ENCODE results near the gene C1QTNF3. TPM values are rescaled to one million over a fixed set of nuclear protein-coding genes. Genes with fewer than 3 reads are reported as not detected.

The C1QTNF3 gene
- total RNA-seq, 1 experiment from 2014 or later = 1.6 TPM

GRCh38 chr5:33984671-33985124 is 58.3 kb downstream of the C1QTNF3 start, which contains the start of gene SLC45A2:
TSS of gene SLC45A2 (minus strand) at chr5:33984693. CDS start at chr5:33984583, 110 bp downstream.
- peaks cover 6% of the 10 kb centered on the region for H3K36me3 ChIP-seq (ENCODE audit: insufficient read depth, low read length, poor library complexity, severe bottlenecking)
- POLR2A ChIA-PET (ENCODE audit: low non-redundant PET) = no interaction called here
- no peak within 1 kb of the TSS for H3K27ac ChIP-seq (ENCODE audit: low read depth, low read length, poor library complexity, severe bottlenecking)
- CTCF ChIA-PET = no interaction called here
- no peaks in the 10 kb centered on the region for H3K27me3 ChIP-seq (replicated peaks; ENCODE audit: insufficient read depth, low read depth, low read length, poor library complexity)
- no TSS peak for BruUV-seq (replicated peaks)
- TF ChIP-seq EZH2 (IDR thresholded peaks at IDR 0.05; ENCODE audit: borderline replicate concordance, low read depth, low read length, poor library complexity, severe bottlenecking) (no peak), CTCF (conservative IDR thresholded peaks at IDR 0.05; ENCODE audit: low read depth, low read length) (no peak)
- no peaks in the 10 kb centered on the region for H3K9me3 ChIP-seq (ENCODE audit: low read depth, low read length, poor library complexity, severe bottlenecking)
- intact Hi-C loops (cut with micrococcal nuclease; ENCODE audit: unreplicated experiment) = no loop called here
- H3K4me3 ChIP-seq (ENCODE audit: low read depth, low read length, poor library complexity, severe bottlenecking) = no peak within 1 kb of the TSS
- no peaks in the 10 kb centered on the region for H3K4me1 ChIP-seq (ENCODE audit: insufficient read depth, low read length, poor library complexity, severe bottlenecking)
- DNase-seq (ENCODE audit: low spot score) = no peak

GRCh38 chr5:33984178-33984577 is 58.8 kb downstream of the C1QTNF3 start:
- CTCF ChIA-PET = no interaction called here
- POLR2A ChIA-PET (ENCODE audit: low non-redundant PET) = no interaction called here

GRCh38 chr5:33981408-33982162 is 61.4 kb downstream of the C1QTNF3 start:
- no peak overlapping the region for H3K27ac ChIP-seq (ENCODE audit: low read depth, low read length, poor library complexity, severe bottlenecking)
- ChIA-PET POLR2A (ENCODE audit: low non-redundant PET) (no interaction called here), CTCF (no interaction called here)

More at GRCh38 chr5:33984178-33984577, 58.8 kb downstream of the C1QTNF3 start:
- no peaks in the 10 kb centered on the region for H3K27me3 ChIP-seq (replicated peaks; ENCODE audit: insufficient read depth, low read depth, low read length, poor library complexity)
- H3K36me3 ChIP-seq (ENCODE audit: insufficient read depth, low read length, poor library complexity, severe bottlenecking) = peaks cover 6% of the 10 kb centered on the region
- no peak for DNase-seq (ENCODE audit: low spot score)
- no TSS peak for BruUV-seq (replicated peaks)
- no peak overlapping the region for H3K4me3 ChIP-seq (ENCODE audit: low read depth, low read length, poor library complexity, severe bottlenecking)
- H3K9me3 ChIP-seq (ENCODE audit: low read depth, low read length, poor library complexity, severe bottlenecking) = no peaks in the 10 kb centered on the region
- intact Hi-C loops (cut with micrococcal nuclease; ENCODE audit: unreplicated experiment) = no loop called here
- H3K27ac ChIP-seq (ENCODE audit: low read depth, low read length, poor library complexity, severe bottlenecking) = no peak overlapping the region
- no peaks in the 10 kb centered on the region for H3K4me1 ChIP-seq (ENCODE audit: insufficient read depth, low read length, poor library complexity, severe bottlenecking)
- no peak for TF ChIP-seq CTCF (conservative IDR thresholded peaks at IDR 0.05; ENCODE audit: low read depth, low read length)
- TF ChIP-seq EZH2 (IDR thresholded peaks at IDR 0.05; ENCODE audit: borderline replicate concordance, low read depth, low read length, poor library complexity, severe bottlenecking) = no peak

More at GRCh38 chr5:33981408-33982162, 61.4 kb downstream of the C1QTNF3 start:
- TF ChIP-seq EZH2 (IDR thresholded peaks at IDR 0.05; ENCODE audit: borderline replicate concordance, low read depth, low read length, poor library complexity, severe bottlenecking) = no peak
- Histone ChIP-seq H3K4me3 (ENCODE audit: low read depth, low read length, poor library complexity, severe bottlenecking) (no peak overlapping the region), H3K9me3 (ENCODE audit: low read depth, low read length, poor library complexity, severe bottlenecking) (no peaks in the 10 kb centered on the region), H3K27me3 (replicated peaks; ENCODE audit: insufficient read depth, low read depth, low read length, poor library complexity) (no peaks in the 10 kb centered on the region), H3K36me3 (ENCODE audit: insufficient read depth, low read length, poor library complexity, severe bottlenecking) (no peaks in the 10 kb centered on the region), H3K4me1 (ENCODE audit: insufficient read depth, low read length, poor library complexity, severe bottlenecking) (no peaks in the 10 kb centered on the region)
- DNase-seq (ENCODE audit: low spot score) = no peak
- BruUV-seq (replicated peaks) = no TSS peak
- intact Hi-C loops (cut with micrococcal nuclease; ENCODE audit: unreplicated experiment) = no loop called here

All from A673 (cell line).